ENCODE data around the gene GIT2. TPM values are rescaled to one million over a fixed set of nuclear protein-coding genes. Genes with fewer than 3 reads are reported as not detected.

Gene GIT2
- total RNA-seq, 2 donors from 2014 or later, result 24.8 to 26.8 TPM

- H3K27me3 ChIP-seq, result no peaks in the 10 kb centered on the region
- DNase-seq (ENCODE audit: low spot score), result no peak
- peaks cover 67% of the 10 kb centered on the region for H3K36me3 ChIP-seq
- peak overlapping the region; percentile 75 to 89 for H3K27ac ChIP-seq
- TF ChIP-seq CTCF (IDR thresholded peaks at IDR 0.05), result no peak
- H3K4me3 ChIP-seq, result no peak overlapping the region
- H3K9me3 ChIP-seq, result no peaks in the 10 kb centered on the region
- H3K4me1 ChIP-seq, result peaks cover 0 to 59% of the 10 kb centered on the region in 2 donors
Measured at GRCh38 chr12:109952160-109952858, 43.9 kb downstream of the GIT2 start.

- peak overlapping the region; percentile 75 to 89 for H3K27ac ChIP-seq
- no peak for DNase-seq (ENCODE audit: low spot score)
- peaks cover 0 to 64% of the 10 kb centered on the region in 2 donors for H3K4me1 ChIP-seq
- no peak overlapping the region for H3K4me3 ChIP-seq
- H3K9me3 ChIP-seq, result no peaks in the 10 kb centered on the region
- peaks cover 68% of the 10 kb centered on the region for H3K36me3 ChIP-seq
- no peaks in the 10 kb centered on the region for H3K27me3 ChIP-seq
- no peak for TF ChIP-seq CTCF (IDR thresholded peaks at IDR 0.05)
Measured at GRCh38 chr12:109951751-109952150, 44.4 kb downstream of the GIT2 start.

GRCh38 chr12:109951136-109951535, 45.0 kb downstream of the GIT2 start:
- no peak for DNase-seq (ENCODE audit: low spot score)
- no peaks in the 10 kb centered on the region for H3K9me3 ChIP-seq
- peak overlapping the region; percentile 75 to 89 for H3K27ac ChIP-seq
- H3K27me3 ChIP-seq, result no peaks in the 10 kb centered on the region
- H3K4me1 ChIP-seq, result peaks cover 0 to 69% of the 10 kb centered on the region in 2 donors
- TF ChIP-seq CTCF (IDR thresholded peaks at IDR 0.05), result no peak
- peaks cover 66% of the 10 kb centered on the region for H3K36me3 ChIP-seq
- no peak overlapping the region for H3K4me3 ChIP-seq

- Histone ChIP-seq H3K27ac (peak overlapping the region; percentile 75 to 89), H3K9me3 (no peaks in the 10 kb centered on the region), H3K36me3 (peaks cover 63% of the 10 kb centered on the region), H3K4me3 (no peak overlapping the region), H3K27me3 (no peaks in the 10 kb centered on the region), H3K4me1 (peaks cover 0 to 73% of the 10 kb centered on the region in 2 donors)
- DNase-seq (ENCODE audit: low spot score), result no peak
- TF ChIP-seq CTCF (IDR thresholded peaks at IDR 0.05), result no peak
Measured at GRCh38 chr12:109950625-109951024, 45.5 kb downstream of the GIT2 start.

- no peak for DNase-seq (ENCODE audit: low spot score)
- Histone ChIP-seq H3K4me1 (peaks cover 0 to 88% of the 10 kb centered on the region in 2 donors), H3K36me3 (peaks cover 49% of the 10 kb centered on the region), H3K27ac (peak overlapping the region; percentile 75 to 89), H3K9me3 (no peaks in the 10 kb centered on the region), H3K4me3 (no peak overlapping the region), H3K27me3 (no peaks in the 10 kb centered on the region)
- no peak for TF ChIP-seq CTCF (IDR thresholded peaks at IDR 0.05)
Measured at GRCh38 chr12:109949089-109949488, 47.1 kb downstream of the GIT2 start.

GRCh38 chr12:109948368-109948767, 47.8 kb downstream of the GIT2 start:
- Histone ChIP-seq H3K27ac (peak overlapping the region; percentile 75 to 89), H3K27me3 (no peaks in the 10 kb centered on the region), H3K4me1 (peaks cover 0 to 88% of the 10 kb centered on the region in 2 donors), H3K9me3 (no peaks in the 10 kb centered on the region), H3K36me3 (peaks cover 48% of the 10 kb centered on the region), H3K4me3 (no peak overlapping the region)
- DNase-seq (ENCODE audit: low spot score), result no peak
- TF ChIP-seq CTCF (IDR thresholded peaks at IDR 0.05), result no peak

Measured in right atrium auricular region (tissue), 2 donors.